AG10803 (cell line): Measurements from ENCODE around the gene HAUS7.

ENCODE experiments used
- DNase-seq: peaks from one replicate; pipeline ENCODE4 v3.0.0; 2010; ENCODE audit warnings: low read depth
- H3K4me3 ChIP-seq: 2 replicates; pipeline ENCODE4 v1.5.1; 2011; ENCODE audit warnings: mild to moderate bottlenecking, low read length, control low read depth
- TF ChIP-seq, protein P1 (sequence below): conservative IDR thresholded peaks from 2 replicates; pipeline ENCODE4 v1.5.1; 2011; ENCODE audit warnings: mild to moderate bottlenecking, low read length, control low read depth, inconsistent platforms

HAUS7 gene

DNA sequence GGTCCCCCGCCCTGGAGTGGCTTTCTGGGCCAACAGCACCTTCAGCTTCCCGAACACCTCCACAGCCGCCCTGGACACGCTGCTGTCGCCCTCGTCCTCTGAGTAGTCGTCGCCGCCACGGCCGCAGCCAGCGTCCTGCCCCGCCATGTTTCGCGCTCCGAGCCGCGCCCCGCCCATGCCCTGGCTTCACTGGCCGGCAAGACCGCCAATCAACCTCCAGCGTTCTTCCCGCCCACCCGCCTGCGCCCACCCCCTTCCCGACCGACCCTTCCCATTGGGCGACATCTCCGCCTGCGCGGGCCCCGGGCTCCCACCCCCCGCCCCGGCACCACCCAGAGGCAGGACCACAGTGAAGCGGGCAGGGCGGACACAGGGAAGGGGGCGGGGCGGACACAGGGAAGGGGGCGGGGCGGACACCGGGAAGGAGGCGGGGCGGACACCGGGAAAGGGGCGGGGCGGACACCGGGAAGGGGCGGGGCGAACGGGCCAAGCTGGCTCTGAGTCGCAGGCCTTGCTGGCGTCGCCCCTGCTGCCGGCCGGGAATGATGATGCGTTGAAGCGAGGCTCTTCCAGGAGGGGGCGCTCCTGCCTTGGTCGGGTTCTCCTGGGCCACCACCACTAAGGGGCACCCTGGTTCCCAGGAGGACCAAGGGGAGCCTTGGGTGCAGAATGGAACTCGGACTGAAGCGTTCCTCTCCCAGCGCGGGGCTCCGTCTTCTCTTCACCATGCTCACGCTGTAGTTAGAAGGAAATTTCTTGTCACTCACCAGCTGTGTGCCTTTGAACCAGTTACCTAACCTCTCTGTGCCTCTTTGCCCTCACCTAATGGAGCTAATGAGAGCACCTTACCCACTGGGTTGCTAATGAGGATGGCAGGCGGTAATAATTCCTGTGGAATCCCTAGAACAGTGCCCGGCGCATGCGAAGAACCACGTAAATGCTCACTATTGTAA, at the start of gene HAUS7:
Gene HAUS7 (minus strand): TSS at position 166 of the 953 bp plus-strand sequence. CDS start 19 bp downstream, at position 147.
- TF ChIP-seq, protein P1, sequence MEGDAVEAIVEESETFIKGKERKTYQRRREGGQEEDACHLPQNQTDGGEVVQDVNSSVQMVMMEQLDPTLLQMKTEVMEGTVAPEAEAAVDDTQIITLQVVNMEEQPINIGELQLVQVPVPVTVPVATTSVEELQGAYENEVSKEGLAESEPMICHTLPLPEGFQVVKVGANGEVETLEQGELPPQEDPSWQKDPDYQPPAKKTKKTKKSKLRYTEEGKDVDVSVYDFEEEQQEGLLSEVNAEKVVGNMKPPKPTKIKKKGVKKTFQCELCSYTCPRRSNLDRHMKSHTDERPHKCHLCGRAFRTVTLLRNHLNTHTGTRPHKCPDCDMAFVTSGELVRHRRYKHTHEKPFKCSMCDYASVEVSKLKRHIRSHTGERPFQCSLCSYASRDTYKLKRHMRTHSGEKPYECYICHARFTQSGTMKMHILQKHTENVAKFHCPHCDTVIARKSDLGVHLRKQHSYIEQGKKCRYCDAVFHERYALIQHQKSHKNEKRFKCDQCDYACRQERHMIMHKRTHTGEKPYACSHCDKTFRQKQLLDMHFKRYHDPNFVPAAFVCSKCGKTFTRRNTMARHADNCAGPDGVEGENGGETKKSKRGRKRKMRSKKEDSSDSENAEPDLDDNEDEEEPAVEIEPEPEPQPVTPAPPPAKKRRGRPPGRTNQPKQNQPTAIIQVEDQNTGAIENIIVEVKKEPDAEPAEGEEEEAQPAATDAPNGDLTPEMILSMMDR = peak; percentile 69
- peak within 1 kb of the TSS; percentile 59 for H3K4me3 ChIP-seq
- peak; percentile 88 for DNase-seq

DNA sequence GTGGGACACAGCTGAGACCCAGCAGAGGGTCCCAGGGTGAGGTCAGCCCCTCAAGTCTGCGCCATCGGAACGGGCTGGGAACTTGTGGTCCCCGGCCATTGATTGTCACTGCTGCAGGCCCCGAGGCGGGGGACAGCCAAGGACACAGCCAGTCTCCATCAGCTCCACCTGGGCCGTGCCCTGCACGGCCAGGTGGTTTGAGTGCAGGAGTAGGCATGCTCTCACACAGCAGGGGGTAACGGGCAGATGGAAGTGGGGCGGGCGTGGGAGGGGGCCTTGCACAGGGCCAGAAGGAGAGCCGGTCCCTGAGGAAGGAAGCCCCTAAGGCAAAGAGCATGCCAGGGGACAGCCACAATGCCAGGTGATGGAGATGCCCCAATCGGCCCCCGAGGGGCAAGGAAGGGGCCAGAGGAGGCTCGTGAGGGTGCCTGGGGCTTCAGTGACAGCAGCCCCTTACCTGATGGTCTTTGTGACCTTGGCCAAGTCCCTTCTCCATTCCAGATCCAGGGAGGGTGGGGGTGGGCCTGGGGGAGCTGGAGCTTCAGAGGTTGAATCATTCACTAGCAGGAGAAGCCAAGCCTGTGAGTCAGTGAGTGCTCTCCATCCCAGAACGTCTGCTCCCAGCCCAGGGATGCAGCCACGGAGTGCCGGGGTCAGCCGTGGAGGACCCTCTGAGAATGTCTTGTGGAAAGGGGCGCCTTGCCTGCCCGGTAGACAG, 49.4 kb upstream of the HAUS7 start:
- H3K4me3 ChIP-seq = no peak overlapping the region
- TF ChIP-seq, protein P1 = no peak
- DNase-seq = no peak

DNA sequence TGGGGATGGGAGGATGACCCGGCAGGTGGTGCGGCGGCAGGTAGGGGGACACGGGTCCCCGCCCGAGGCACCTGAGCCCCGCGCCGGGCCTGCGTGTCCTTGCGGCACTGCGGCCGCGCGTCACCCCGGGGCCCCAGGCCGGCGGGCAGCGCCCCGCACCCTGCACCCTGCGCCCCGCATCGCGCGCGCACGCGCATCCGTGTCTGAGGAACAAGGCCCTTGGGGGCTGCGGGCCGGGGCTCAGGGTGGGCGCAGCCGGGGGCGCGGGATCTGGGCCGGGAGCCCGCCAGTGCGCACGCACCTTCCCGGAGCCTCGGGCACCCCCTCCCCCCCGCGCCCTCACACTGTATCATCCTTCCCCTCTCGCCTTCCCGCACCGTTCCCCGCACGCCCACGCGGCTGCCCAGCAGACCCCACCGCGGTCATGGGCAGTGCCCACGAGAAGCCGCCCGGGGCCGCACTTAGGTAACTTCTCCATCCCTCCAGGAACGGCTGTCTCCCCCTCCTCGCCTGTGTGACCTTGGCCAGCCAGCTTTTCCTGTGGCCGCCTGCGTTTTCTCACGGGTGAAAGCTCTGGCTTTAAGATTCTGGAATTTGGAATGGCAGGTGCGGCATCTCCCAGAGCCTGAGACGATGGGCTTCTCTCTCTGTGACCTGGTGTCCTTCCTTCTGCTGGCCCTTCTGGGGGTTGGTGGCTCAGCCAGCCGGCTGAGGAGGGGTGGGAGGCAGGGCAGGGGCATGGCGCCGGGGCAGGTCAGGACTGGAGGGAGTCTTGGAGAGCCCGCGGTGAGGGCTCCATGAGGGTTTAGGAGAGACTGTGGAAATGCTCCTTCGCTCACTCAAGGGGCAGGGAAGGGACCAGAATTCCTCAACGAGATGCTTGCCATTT, 47.8 kb upstream of the HAUS7 start:
- no peak for DNase-seq
- H3K4me3 ChIP-seq = no peak overlapping the region

DNA sequence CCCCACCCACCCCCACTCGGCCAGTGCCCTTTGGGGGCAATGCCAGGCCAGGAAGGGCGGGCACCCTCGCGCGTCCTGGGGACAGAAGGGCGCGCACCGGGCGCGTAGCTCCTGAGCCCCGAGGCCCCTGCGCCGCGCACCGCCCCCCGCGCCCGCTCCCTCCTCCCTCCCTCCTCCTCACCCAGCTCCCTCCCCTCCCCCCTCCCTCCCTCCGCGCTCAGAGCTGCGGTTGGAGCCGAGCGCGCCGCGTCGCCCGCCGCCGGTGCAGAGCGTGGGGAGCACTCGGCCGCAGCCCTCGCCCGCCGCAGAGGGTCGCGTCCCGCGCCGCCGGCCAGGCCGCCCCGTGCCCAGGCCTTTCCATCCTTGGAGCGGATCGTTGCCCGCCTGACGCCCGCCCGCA, 47.0 kb upstream of the HAUS7 start, which contains the start of gene ATP2B3:
Gene ATP2B3 (plus strand): TSS at position 220 of the 400 bp plus-strand sequence. CDS start 18,606 bp downstream, outside the sequence.
- DNase-seq = no peak
- TF ChIP-seq, protein P1 = no peak
- no peak within 1 kb of the TSS for H3K4me3 ChIP-seq

More for the DNA sequence above, 47.8 kb upstream of the HAUS7 start:
- TF ChIP-seq, protein P1 = no peak

DNA sequence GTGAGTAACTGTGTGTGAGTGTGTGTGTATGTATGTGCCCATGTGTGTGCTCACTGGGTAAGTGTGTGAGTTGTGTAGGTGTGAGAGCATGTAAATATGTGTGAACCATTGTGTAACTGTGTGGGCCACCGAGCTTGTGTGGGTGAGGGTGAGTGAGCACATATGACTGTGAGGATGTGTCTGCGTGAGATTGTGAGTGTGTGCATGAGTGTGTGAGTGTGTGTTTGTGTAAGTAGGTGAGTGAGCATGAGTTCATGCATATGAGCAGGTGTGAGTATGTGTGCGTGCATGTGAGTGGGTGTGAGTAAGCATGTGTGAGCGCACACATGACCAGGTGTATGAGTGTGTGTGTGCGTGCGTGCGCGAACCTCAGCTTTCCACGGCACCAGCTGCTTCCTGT, 45.7 kb upstream of the HAUS7 start:
- TF ChIP-seq, protein P1 = no peak
- no peak for DNase-seq
- H3K4me3 ChIP-seq = no peak overlapping the region

DNA sequence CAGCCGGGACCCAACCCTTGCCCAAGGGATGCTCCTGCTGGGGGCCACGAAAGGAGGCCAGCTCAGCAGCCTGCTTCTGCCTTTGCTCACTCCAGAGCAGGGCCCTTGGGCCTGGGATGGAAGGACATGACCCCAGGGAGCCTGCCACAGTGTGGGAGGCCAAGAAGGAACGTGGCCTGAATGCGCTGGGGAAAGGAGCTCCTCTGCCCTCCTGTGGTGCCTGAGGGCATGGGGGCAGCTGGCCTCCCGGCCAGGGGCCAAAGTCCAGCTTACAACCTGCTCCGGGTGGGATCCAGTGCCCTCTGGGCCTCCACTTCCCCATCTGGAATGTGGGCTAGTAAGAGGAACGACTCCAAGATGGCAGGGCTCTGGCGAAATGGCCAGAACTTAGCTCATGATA, 45.1 kb upstream of the HAUS7 start:
- TF ChIP-seq, protein P1 = no peak
- DNase-seq = no peak
- H3K4me3 ChIP-seq = no peak overlapping the region
